Measurements from ENCODE around the gene KLHL11.
"Not testable (repeated sequence)": the region's sequence is repeated elsewhere in the genome, so short reads cannot be mapped to it uniquely, and the experiment has no call there.

The KLHL11 gene

DNA sequence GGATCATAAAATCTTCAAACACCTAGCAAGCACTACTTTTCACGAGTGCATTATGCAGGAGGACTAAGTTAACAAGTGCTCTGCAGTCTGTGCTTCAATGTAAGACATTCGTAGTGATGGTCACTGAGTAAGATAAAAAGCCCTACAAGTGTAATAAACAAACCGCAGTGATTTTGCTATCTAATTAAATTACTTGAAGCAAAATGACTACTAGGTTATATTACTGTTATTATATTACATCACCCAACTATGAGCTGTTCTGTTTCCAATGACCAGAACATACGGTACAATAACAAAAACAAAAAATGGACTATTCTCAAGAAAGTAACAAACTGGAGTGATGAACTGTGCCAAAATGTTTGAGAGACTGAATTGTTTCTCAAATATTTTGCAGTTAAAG is 16.4 kb downstream of the KLHL11 start:
- Histone ChIP-seq H3K4me3 (ENCODE audit: low read depth, low read length) (no peak overlapping the region), H3K27ac (no peak overlapping the region), H2AFZ (no peak overlapping the region), H3K79me2 (peaks cover 15% of the 10 kb centered on the region), H3K4me2 (ENCODE audit: low read length) (no peak overlapping the region), H3K9me3 (ENCODE audit: control insufficient read depth, low read length) (no peaks in the 10 kb centered on the region), H3K4me1 (peaks cover 3% of the 10 kb centered on the region), H3K36me3 (ENCODE audit: control insufficient read depth, insufficient read depth, low read length) (no peaks in the 10 kb centered on the region), H3K27me3 (ENCODE audit: control insufficient read depth, insufficient read depth, low read length) (no peaks in the 10 kb centered on the region), H3K9ac (no peak overlapping the region)
- TF ChIP-seq, protein P1, sequence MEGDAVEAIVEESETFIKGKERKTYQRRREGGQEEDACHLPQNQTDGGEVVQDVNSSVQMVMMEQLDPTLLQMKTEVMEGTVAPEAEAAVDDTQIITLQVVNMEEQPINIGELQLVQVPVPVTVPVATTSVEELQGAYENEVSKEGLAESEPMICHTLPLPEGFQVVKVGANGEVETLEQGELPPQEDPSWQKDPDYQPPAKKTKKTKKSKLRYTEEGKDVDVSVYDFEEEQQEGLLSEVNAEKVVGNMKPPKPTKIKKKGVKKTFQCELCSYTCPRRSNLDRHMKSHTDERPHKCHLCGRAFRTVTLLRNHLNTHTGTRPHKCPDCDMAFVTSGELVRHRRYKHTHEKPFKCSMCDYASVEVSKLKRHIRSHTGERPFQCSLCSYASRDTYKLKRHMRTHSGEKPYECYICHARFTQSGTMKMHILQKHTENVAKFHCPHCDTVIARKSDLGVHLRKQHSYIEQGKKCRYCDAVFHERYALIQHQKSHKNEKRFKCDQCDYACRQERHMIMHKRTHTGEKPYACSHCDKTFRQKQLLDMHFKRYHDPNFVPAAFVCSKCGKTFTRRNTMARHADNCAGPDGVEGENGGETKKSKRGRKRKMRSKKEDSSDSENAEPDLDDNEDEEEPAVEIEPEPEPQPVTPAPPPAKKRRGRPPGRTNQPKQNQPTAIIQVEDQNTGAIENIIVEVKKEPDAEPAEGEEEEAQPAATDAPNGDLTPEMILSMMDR (IDR thresholded peaks at IDR 0.05) = no peak

DNA sequence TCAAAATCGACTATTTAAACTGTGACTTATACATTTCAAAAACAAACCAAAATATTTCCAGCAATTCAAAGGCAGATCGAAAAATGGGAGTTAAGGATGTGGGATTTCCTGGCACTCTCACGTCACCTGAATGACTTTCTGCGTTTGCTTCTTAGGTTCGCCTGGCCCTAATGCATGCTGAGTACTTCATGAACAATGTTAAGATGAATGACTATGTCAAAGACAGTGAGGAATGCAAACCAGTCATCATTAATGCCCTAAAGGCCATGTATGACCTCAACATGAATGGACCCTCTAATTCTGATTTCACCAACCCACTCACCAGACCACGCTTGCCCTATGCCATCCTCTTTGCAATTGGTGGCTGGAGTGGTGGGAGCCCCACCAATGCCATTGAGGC is 20.3 kb downstream of the KLHL11 start:
- H3K79me2 ChIP-seq = peaks cover 8% of the 10 kb centered on the region
- H3K4me3 ChIP-seq (ENCODE audit: low read depth, low read length) = no peak overlapping the region
- no peak overlapping the region for H3K4me2 ChIP-seq (ENCODE audit: low read length)
- H3K9ac ChIP-seq = no peak overlapping the region
- H3K36me3 ChIP-seq (ENCODE audit: control insufficient read depth, insufficient read depth, low read length) = no peaks in the 10 kb centered on the region
- no peaks in the 10 kb centered on the region for H3K9me3 ChIP-seq (ENCODE audit: control insufficient read depth, low read length)
- H3K4me1 ChIP-seq = no peaks in the 10 kb centered on the region
- no peaks in the 10 kb centered on the region for H3K27me3 ChIP-seq (ENCODE audit: control insufficient read depth, insufficient read depth, low read length)
- H3K27ac ChIP-seq = no peak overlapping the region
- H2AFZ ChIP-seq = no peak overlapping the region
- TF ChIP-seq, protein P1 (IDR thresholded peaks at IDR 0.05) = no peak

DNA sequence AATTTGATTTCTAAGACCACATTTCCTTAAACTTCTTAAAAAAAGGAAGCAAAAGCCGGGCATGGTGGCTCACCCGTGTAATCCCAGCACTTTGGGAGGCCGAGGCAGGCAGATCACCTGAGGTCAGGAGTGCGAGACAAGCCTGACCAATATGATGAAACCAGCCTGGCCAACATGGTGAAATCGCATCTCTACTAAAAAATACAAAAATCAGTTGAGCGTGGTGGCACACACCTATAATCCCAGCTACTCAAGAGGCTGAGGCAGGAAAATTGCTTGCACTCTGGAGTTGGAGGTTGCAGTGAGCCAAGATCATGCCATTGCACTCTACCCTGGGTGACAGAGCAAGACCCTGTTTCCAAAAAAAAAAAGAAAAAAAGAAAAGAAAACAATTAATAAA is 24.4 kb downstream of the KLHL11 start:
- not testable (repeated sequence) for H3K4me3 ChIP-seq (ENCODE audit: low read depth, low read length); H3K79me2 ChIP-seq; H3K9me3 ChIP-seq (ENCODE audit: control insufficient read depth, low read length); H3K27ac ChIP-seq; H2AFZ ChIP-seq; H3K4me2 ChIP-seq (ENCODE audit: low read length); H3K9ac ChIP-seq; H3K27me3 ChIP-seq (ENCODE audit: control insufficient read depth, insufficient read depth, low read length); H3K36me3 ChIP-seq (ENCODE audit: control insufficient read depth, insufficient read depth, low read length); H3K4me1 ChIP-seq

DNA sequence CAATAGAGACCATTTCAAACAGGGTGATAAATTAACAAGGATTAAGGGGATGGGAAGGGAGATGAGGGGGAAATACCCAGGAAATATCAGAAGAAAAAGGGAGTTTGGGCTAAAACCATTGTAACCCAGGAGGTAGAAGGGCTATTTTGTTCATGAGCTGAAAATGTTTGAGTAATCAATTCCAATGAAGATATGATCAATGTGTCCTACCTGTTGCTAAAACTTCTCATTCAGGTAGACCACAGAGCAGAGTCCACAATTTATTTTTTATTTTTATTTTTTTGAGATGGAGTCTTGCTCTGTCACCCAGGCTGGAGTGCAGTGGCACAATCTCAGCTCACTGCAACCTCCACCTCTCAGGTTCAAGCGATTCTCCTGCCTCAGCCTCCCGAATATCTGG is 25.8 kb downstream of the KLHL11 start:
- not testable (repeated sequence) for H3K79me2 ChIP-seq; H3K9me3 ChIP-seq (ENCODE audit: control insufficient read depth, low read length); H3K4me1 ChIP-seq; H3K4me2 ChIP-seq (ENCODE audit: low read length); H3K27ac ChIP-seq; H3K9ac ChIP-seq; H3K36me3 ChIP-seq (ENCODE audit: control insufficient read depth, insufficient read depth, low read length); H2AFZ ChIP-seq; H3K4me3 ChIP-seq (ENCODE audit: low read depth, low read length); H3K27me3 ChIP-seq (ENCODE audit: control insufficient read depth, insufficient read depth, low read length)

DNA sequence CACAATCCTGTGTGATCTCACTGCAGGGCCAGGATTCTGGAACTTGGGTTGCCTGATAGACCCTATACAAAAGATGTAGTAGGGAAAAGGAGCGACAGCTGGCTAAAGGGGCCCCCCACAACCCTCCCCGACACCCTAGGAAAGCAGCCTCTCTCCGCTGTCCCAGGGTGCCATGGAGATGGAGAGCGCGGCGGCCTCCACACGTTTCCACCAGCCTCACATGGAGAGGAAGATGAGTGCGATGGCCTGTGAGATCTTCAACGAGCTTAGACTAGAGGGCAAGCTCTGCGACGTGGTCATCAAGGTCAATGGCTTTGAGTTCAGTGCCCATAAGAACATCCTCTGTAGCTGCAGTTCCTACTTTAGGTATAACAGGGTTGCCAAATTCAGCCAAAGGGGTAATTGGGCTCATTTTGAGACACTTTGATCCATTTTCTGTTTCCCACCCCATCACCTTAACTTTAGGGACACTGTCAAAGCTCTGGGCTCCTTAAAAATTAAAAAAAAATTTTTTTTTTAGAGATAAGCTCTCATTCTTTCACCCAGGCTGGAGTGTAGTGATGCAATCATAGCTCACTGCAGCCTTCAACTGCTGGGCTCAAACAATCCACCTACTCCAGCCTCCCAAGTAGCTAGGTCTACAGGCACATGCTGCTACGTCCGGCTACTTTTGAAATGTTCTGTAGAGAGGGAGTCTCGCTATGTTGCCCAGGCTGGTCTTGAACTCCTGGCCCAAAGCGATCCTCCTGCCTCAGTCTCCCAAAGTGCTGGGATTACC is 27.3 kb downstream of the KLHL11 start, which contains the start of gene KLHL10:
Gene KLHL10 (plus strand): TSS at position 65 of the 778 bp plus-strand sequence. CDS start 108 bp downstream, at position 173.
- Histone ChIP-seq H3K4me2 (ENCODE audit: low read length) (peak within 1 kb of the TSS; percentile 97), H2AFZ (peak within 1 kb of the TSS; percentile 89), H3K9ac (no peak within 1 kb of the TSS), H3K27ac (no peak within 1 kb of the TSS), H3K4me3 (ENCODE audit: low read depth, low read length) (peak within 1 kb of the TSS; percentile 77), H3K36me3 (ENCODE audit: control insufficient read depth, insufficient read depth, low read length) (no peaks in the 10 kb centered on the region), H3K79me2 (no peaks in the 10 kb centered on the region), H3K27me3 (ENCODE audit: control insufficient read depth, insufficient read depth, low read length) (no peaks in the 10 kb centered on the region), H3K9me3 (ENCODE audit: control insufficient read depth, low read length) (no peaks in the 10 kb centered on the region), H3K4me1 (no peaks in the 10 kb centered on the region)
- TF ChIP-seq, protein P1 (IDR thresholded peaks at IDR 0.05) = no peak

Measured in parathyroid adenoma (tissue), 2 donors.